NCI-H82 (cell line): ENCODE results near the gene ACAA2.
A peak's percentile ranks its signal among the peaks of the same experiment; 100 is the strongest.

Experiments used
- DNase-seq: peaks from one replicate; lab custom pipeline; 2025; lab: John Stamatoyannopoulos, UW

ACAA2 gene

GRCh38 chr18:49813319-49814146 lies at the start of gene ACAA2:
TSS of gene ACAA2 (minus strand) at chr18:49813533. CDS start at chr18:49813484, 49 bp downstream.
- peak; percentile 86 for DNase-seq

GRCh38 chr18:49862656-49863385 lies 49.5 kb upstream of the ACAA2 start:
- DNase-seq = peak; percentile 94

GRCh38 chr18:49861659-49862058 lies 48.3 kb upstream of the ACAA2 start:
- DNase-seq = no peak

GRCh38 chr18:49859725-49860124 lies 46.4 kb upstream of the ACAA2 start:
- DNase-seq = no peak

GRCh38 chr18:49859021-49859359 lies 45.7 kb upstream of the ACAA2 start:
- no peak for DNase-seq

- DNase-seq = peak; percentile 80
Observed at GRCh38 chr18:49858309-49859020, 45.1 kb upstream of the ACAA2 start.

GRCh38 chr18:49857708-49858107 lies 44.4 kb upstream of the ACAA2 start:
- DNase-seq = no peak

- DNase-seq = no peak
Observed at GRCh38 chr18:49856496-49856895, 43.2 kb upstream of the ACAA2 start.

- DNase-seq = no peak
Observed at GRCh38 chr18:49855711-49856415, 42.5 kb upstream of the ACAA2 start.

- no peak for DNase-seq
Observed at GRCh38 chr18:49854681-49855080, 41.3 kb upstream of the ACAA2 start.

GRCh38 chr18:49853436-49853835 lies 40.1 kb upstream of the ACAA2 start:
- no peak for DNase-seq

- DNase-seq = no peak
Observed at GRCh38 chr18:49853011-49853410, 39.7 kb upstream of the ACAA2 start.

GRCh38 chr18:49851624-49852023 lies 38.3 kb upstream of the ACAA2 start:
- DNase-seq = no peak

GRCh38 chr18:49850636-49851035 lies 37.3 kb upstream of the ACAA2 start:
- DNase-seq = no peak

GRCh38 chr18:49849331-49850217 lies 36.2 kb upstream of the ACAA2 start:
- no peak for DNase-seq

GRCh38 chr18:49848115-49848514 lies 34.8 kb upstream of the ACAA2 start:
- no peak for DNase-seq

GRCh38 chr18:49847524-49847923 lies 34.2 kb upstream of the ACAA2 start:
- DNase-seq = no peak

GRCh38 chr18:49846718-49847470 lies 33.6 kb upstream of the ACAA2 start:
- DNase-seq = no peak

GRCh38 chr18:49846361-49846662 lies 33.0 kb upstream of the ACAA2 start:
- DNase-seq = no peak

- no peak for DNase-seq
Observed at GRCh38 chr18:49845629-49846360, 32.5 kb upstream of the ACAA2 start.
